Measurements from ENCODE around the gene BRIP1. TPM values are rescaled to one million over a fixed set of nuclear protein-coding genes. Genes with fewer than 3 reads are reported as not detected.

BRIP1 gene
- total RNA-seq, 3 donors from 2014 or later (not counting 1 experiment from before 2014, with no cell fraction given) = 2.7 to 3.7 (median 2.9) TPM

GRCh38 chr17:61806936-61807335 is 56.4 kb downstream of the BRIP1 start:
- Mint-ChIP-seq H3K4me1 (peaks cover 0 to 11% of the 10 kb centered on the region in 2 donors), H3K36me3 (no peaks in the 10 kb centered on the region), H3K27ac (no peak overlapping the region), H3K27me3 (ENCODE audit: low read depth in 2 of 2) (no peaks in the 10 kb centered on the region), H3K9me3 (no peaks in the 10 kb centered on the region), H3K4me3 (no peak overlapping the region)
- H3K4me1 ChIP-seq (ENCODE audit: control insufficient read depth, insufficient read depth, low read length) = no peaks in the 10 kb centered on the region
- H3K4me3 ChIP-seq (ENCODE audit: low read length) = no peak overlapping the region
- no peak overlapping the region for H3K27ac ChIP-seq (ENCODE audit: low read length)
- WGBS (ENCODE audit: insufficient coverage) = 100% methylated on average over 1 of the region's 1 CpG
- H3K36me3 ChIP-seq (ENCODE audit: control insufficient read depth, insufficient read depth, low read length) = no peaks in the 10 kb centered on the region
- no peak for DNase-seq
- no peak for ATAC-seq
- no peak for TF ChIP-seq CTCF (IDR thresholded peaks at IDR 0.05)
- intact Hi-C loops (cut with micrococcal nuclease) = no loop called here
- no peaks in the 10 kb centered on the region for H3K27me3 ChIP-seq (ENCODE audit: control insufficient read depth, insufficient read depth, low read length)
- H3K9me3 ChIP-seq (ENCODE audit: control insufficient read depth, insufficient read depth, low read length) = no peaks in the 10 kb centered on the region

GRCh38 chr17:61806081-61806828 is 57.1 kb downstream of the BRIP1 start:
- H3K27me3 ChIP-seq (ENCODE audit: control insufficient read depth, insufficient read depth, low read length) = no peaks in the 10 kb centered on the region
- H3K27ac ChIP-seq (ENCODE audit: low read length) = no peak overlapping the region
- H3K4me1 ChIP-seq (ENCODE audit: control insufficient read depth, insufficient read depth, low read length) = no peaks in the 10 kb centered on the region
- no peaks in the 10 kb centered on the region for H3K9me3 ChIP-seq (ENCODE audit: control insufficient read depth, insufficient read depth, low read length)
- H3K36me3 Mint-ChIP-seq = no peaks in the 10 kb centered on the region
- peaks cover 0 to 11% of the 10 kb centered on the region in 2 donors for H3K4me1 Mint-ChIP-seq
- H3K36me3 ChIP-seq (ENCODE audit: control insufficient read depth, insufficient read depth, low read length) = no peaks in the 10 kb centered on the region
- WGBS (ENCODE audit: insufficient coverage) = 91% methylated on average over 4 of the region's 7 CpGs
- ATAC-seq (peak; percentile 89 to 95 (median 91)), DNase-seq (peak in 1 of 2 donors; percentile 24)
- H3K4me3 ChIP-seq (ENCODE audit: low read length) = no peak overlapping the region
- no peak for TF ChIP-seq CTCF (IDR thresholded peaks at IDR 0.05)
- no peaks in the 10 kb centered on the region for H3K27me3 Mint-ChIP-seq (ENCODE audit: low read depth in 2 of 2)
- H3K9me3 Mint-ChIP-seq = no peaks in the 10 kb centered on the region
- no peak overlapping the region for H3K4me3 Mint-ChIP-seq
- H3K27ac Mint-ChIP-seq = peak overlapping the region; percentile 66 to 76
- intact Hi-C loops (cut with micrococcal nuclease) = no loop called here

- no peak overlapping the region for H3K27ac ChIP-seq (ENCODE audit: low read length)
- H3K4me1 ChIP-seq (ENCODE audit: control insufficient read depth, insufficient read depth, low read length) = no peaks in the 10 kb centered on the region
- no peaks in the 10 kb centered on the region for H3K9me3 ChIP-seq (ENCODE audit: control insufficient read depth, insufficient read depth, low read length)
- no peaks in the 10 kb centered on the region for H3K36me3 ChIP-seq (ENCODE audit: control insufficient read depth, insufficient read depth, low read length)
- peaks cover 0 to 11% of the 10 kb centered on the region in 2 donors for H3K4me1 Mint-ChIP-seq
- ATAC-seq (no peak), DNase-seq (no peak)
- no peak overlapping the region for H3K4me3 Mint-ChIP-seq
- TF ChIP-seq CTCF (IDR thresholded peaks at IDR 0.05) = no peak
- intact Hi-C loops (cut with micrococcal nuclease) = no loop called here
- no peaks in the 10 kb centered on the region for H3K9me3 Mint-ChIP-seq
- H3K36me3 Mint-ChIP-seq = no peaks in the 10 kb centered on the region
- H3K27me3 ChIP-seq (ENCODE audit: control insufficient read depth, insufficient read depth, low read length) = no peaks in the 10 kb centered on the region
- 78% methylated on average over 1 of the region's 1 CpG for WGBS (ENCODE audit: insufficient coverage)
- H3K27ac Mint-ChIP-seq = no peak overlapping the region
- H3K27me3 Mint-ChIP-seq (ENCODE audit: low read depth in 2 of 2) = no peaks in the 10 kb centered on the region
- H3K4me3 ChIP-seq (ENCODE audit: low read length) = no peak overlapping the region
Measured at GRCh38 chr17:61805399-61805798, 57.9 kb downstream of the BRIP1 start.

GRCh38 chr17:61803796-61804195 is 59.5 kb downstream of the BRIP1 start:
- Histone ChIP-seq H3K27ac (ENCODE audit: low read length) (no peak overlapping the region), H3K9me3 (ENCODE audit: control insufficient read depth, insufficient read depth, low read length) (no peaks in the 10 kb centered on the region), H3K27me3 (ENCODE audit: control insufficient read depth, insufficient read depth, low read length) (no peaks in the 10 kb centered on the region), H3K4me3 (ENCODE audit: low read length) (no peak overlapping the region), H3K36me3 (ENCODE audit: control insufficient read depth, insufficient read depth, low read length) (no peaks in the 10 kb centered on the region), H3K4me1 (ENCODE audit: control insufficient read depth, insufficient read depth, low read length) (no peaks in the 10 kb centered on the region)
- no peaks in the 10 kb centered on the region for H3K36me3 Mint-ChIP-seq
- no peaks in the 10 kb centered on the region for H3K9me3 Mint-ChIP-seq
- H3K27me3 Mint-ChIP-seq (ENCODE audit: low read depth in 2 of 2) = no peaks in the 10 kb centered on the region
- no CpG with 5 or more reads among the region's 1 CpG for WGBS (ENCODE audit: insufficient coverage)
- no peak for DNase-seq
- TF ChIP-seq CTCF (IDR thresholded peaks at IDR 0.05) = no peak
- peaks cover 0 to 5% of the 10 kb centered on the region in 2 donors for H3K4me1 Mint-ChIP-seq
- no peak overlapping the region for H3K4me3 Mint-ChIP-seq
- intact Hi-C loops (cut with micrococcal nuclease) = no loop called here
- no peak for ATAC-seq
- H3K27ac Mint-ChIP-seq = no peak overlapping the region
